NB4 (cell line): ENCODE measurements around the gene PUM1.

Experiments used
- MAX ChIP-seq: IDR thresholded peaks from 2 replicates; pipeline ENCODE4 v1.6.1; 2011; ENCODE audit warnings: low read depth, low read length
- MYC ChIP-seq: IDR thresholded peaks from 2 replicates; pipeline ENCODE4 v1.6.1; 2011; ENCODE audit warnings: low read depth, low read length
- POLR2A ChIP-seq: IDR thresholded peaks from 2 replicates; pipeline ENCODE4 v1.6.1; 2011; ENCODE audit warnings: mild to moderate bottlenecking; ENCODE audit not compliant: insufficient read length; ENCODE audit errors: extremely low read depth
- TF ChIP-seq, protein P1 (sequence below): IDR thresholded peaks from one replicate; pipeline ENCODE4 v1.5.1; 2012; ENCODE audit warnings: low read depth, low read length

DNA sequence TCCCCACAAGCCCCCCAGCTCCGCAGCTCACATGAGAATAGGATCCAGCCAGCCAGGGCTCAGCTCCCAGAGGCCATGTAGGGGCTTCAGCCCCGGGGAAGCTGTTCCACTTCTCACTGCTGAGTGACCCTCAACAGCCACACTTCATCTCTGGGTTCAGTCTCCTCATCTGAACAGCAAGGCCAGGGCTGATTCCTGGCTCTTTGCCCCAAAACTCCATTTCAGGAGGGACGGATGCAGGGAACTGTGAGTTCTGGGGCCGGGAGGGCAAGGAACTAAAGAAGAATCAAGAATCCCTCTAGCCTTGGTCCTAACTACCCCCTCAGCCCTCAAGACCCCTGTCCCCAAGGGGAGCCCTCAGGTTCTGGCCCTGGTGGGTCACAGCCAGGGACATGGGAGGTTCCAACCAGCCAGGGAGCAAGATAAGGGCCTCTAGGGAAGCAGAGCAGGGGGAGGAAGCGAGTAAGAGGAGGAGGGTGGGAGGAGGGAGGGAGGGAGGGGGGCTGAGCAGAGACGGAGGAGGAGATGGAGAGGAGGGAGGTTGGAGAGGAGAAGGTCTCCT, 170.1 kb downstream of the PUM1 start:
- TF ChIP-seq, protein P1, sequence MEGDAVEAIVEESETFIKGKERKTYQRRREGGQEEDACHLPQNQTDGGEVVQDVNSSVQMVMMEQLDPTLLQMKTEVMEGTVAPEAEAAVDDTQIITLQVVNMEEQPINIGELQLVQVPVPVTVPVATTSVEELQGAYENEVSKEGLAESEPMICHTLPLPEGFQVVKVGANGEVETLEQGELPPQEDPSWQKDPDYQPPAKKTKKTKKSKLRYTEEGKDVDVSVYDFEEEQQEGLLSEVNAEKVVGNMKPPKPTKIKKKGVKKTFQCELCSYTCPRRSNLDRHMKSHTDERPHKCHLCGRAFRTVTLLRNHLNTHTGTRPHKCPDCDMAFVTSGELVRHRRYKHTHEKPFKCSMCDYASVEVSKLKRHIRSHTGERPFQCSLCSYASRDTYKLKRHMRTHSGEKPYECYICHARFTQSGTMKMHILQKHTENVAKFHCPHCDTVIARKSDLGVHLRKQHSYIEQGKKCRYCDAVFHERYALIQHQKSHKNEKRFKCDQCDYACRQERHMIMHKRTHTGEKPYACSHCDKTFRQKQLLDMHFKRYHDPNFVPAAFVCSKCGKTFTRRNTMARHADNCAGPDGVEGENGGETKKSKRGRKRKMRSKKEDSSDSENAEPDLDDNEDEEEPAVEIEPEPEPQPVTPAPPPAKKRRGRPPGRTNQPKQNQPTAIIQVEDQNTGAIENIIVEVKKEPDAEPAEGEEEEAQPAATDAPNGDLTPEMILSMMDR = no peak
- no peak for TF ChIP-seq POLR2A
- TF ChIP-seq MAX = no peak
- TF ChIP-seq MYC = no peak
